Measurements from ENCODE around the gene PAAF1. TPM values are rescaled to one million over a fixed set of nuclear protein-coding genes. Genes with fewer than 3 reads are reported as not detected.
A peak's percentile ranks its signal among the peaks of the same experiment; 100 is the strongest.

Gene PAAF1
- total and polyA plus RNA-seq, 2 of the 13 experiments (the other 11 are each of a cell fraction or from before 2014, with no cell fraction given) = 13.5 to 28.8 TPM

GRCh38 chr11:73876424-73877310 lies at the start of gene PAAF1, which contains the start of gene COA4 (continued):
- TF ChIP-seq ZBTB37 (CRISPR knock-in tag; IDR thresholded peaks at IDR 0.05) (no peak), ZNF205 (CRISPR knock-in tag; IDR thresholded peaks at IDR 0.05) (no peak), LRRFIP1 (CRISPR knock-in tag; conservative IDR thresholded peaks at IDR 0.05) (no peak), ESRRA (CRISPR knock-in tag; IDR thresholded peaks at IDR 0.05; ENCODE audit: low read depth) (0 out of 2 replicates have a peak, but pooled peaks have one; percentile 26), MAX (IDR thresholded peaks at IDR 0.05) (peak; percentile 95), ZNF24 (IDR thresholded peaks at IDR 0.05) (no peak), RFXANK (CRISPR knock-in tag; IDR thresholded peaks at IDR 0.05) (0 out of 2 replicates have a peak, but pooled peaks have one; percentile 15), NR2F6 (IDR thresholded peaks at IDR 0.05) (no peak; the same call in 1 of the 2 replicates), NR2F6 (CRISPR knock-in tag; IDR thresholded peaks at IDR 0.05) (no peak), ZNF317 (CRISPR knock-in tag; IDR thresholded peaks at IDR 0.05) (peak; percentile 70), U2AF1 (optimal IDR thresholded peaks at IDR 0.05; ENCODE audit: low read depth, low read length) (peak; percentile 72), ZNF652 (CRISPR knock-in tag; IDR thresholded peaks at IDR 0.05; ENCODE audit: borderline replicate concordance, low read depth) (no peak; the same call in 1 of the 2 replicates), ZNF792 (CRISPR knock-in tag; IDR thresholded peaks at IDR 0.05) (peak; percentile 79), HNRNPK (IDR thresholded peaks at IDR 0.05; ENCODE audit: low read depth, low read length, poor library complexity, severe bottlenecking) (no peak), FOSL2 (CRISPR knock-in tag; IDR thresholded peaks at IDR 0.05) (0 out of 2 replicates have a peak, but pooled peaks have one; percentile 27), ZNF333 (CRISPR knock-in tag; IDR thresholded peaks at IDR 0.05; ENCODE audit: borderline replicate concordance) (peak; percentile 82; the same call in 1 of the 2 replicates), ZNF44 (CRISPR knock-in tag; IDR thresholded peaks at IDR 0.05) (0 out of 2 replicates have a peak, but pooled peaks have one; percentile 79), TBX2 (CRISPR knock-in tag; IDR thresholded peaks at IDR 0.05; ENCODE audit: borderline replicate concordance) (peak; percentile 90), HHEX (CRISPR knock-in tag; IDR thresholded peaks at IDR 0.05) (no peak), ZNF143 (CRISPR knock-in tag; IDR thresholded peaks at IDR 0.05) (peak; percentile 46; the same call in 1 of the 2 replicates), ZSCAN29 (CRISPR knock-in tag; conservative IDR thresholded peaks at IDR 0.05) (no peak), PHF5A (CRISPR knock-in tag; IDR thresholded peaks at IDR 0.05; ENCODE audit: low read depth, unreplicated experiment) (no peak), ZNF83 (CRISPR knock-in tag; IDR thresholded peaks at IDR 0.05; ENCODE audit: borderline replicate concordance) (peak; percentile 68; the same call in 1 of the 2 replicates), NFKBIZ (CRISPR knock-in tag; IDR thresholded peaks at IDR 0.05) (peak; percentile 60), ZBTB39 (CRISPR knock-in tag; IDR thresholded peaks at IDR 0.05) (no peak), SP1 (IDR thresholded peaks at IDR 0.05) (no peak), SP1 (CRISPR knock-in tag; IDR thresholded peaks at IDR 0.05) (peak; percentile 92)
